ENCODE data around the gene GDF7. TPM values are rescaled to one million over a fixed set of nuclear protein-coding genes. Genes with fewer than 3 reads are reported as not detected.

Gene GDF7
- total RNA-seq, 1 donor from 2014 or later: 0.04 TPM

GRCh38 chr2:20662308-20662937, 4.5 kb upstream of the GDF7 start:
- H3K27me3 ChIP-seq (ENCODE audit: control insufficient read depth, insufficient read depth, low read length): peaks cover 60% of the 10 kb centered on the region

GRCh38 chr2:20663196-20664070, 3.5 kb upstream of the GDF7 start:
- no peaks in the 10 kb centered on the region for H3K36me3 ChIP-seq (ENCODE audit: control insufficient read depth, insufficient read depth, low read length)
- H3K4me3 ChIP-seq (ENCODE audit: low read depth, low read length): no peak overlapping the region
- no peak for TF ChIP-seq CTCF (IDR thresholded peaks at IDR 0.05; ENCODE audit: insufficient read depth, low read length, poor library complexity, severe bottlenecking)
- peaks cover 67% of the 10 kb centered on the region for H3K27me3 ChIP-seq (ENCODE audit: control insufficient read depth, insufficient read depth, low read length)
- no peak for DNase-seq (ENCODE audit: low read depth)

More at GRCh38 chr2:20662308-20662937, 4.5 kb upstream of the GDF7 start:
- DNase-seq (ENCODE audit: low read depth): no peak
- H3K36me3 ChIP-seq (ENCODE audit: control insufficient read depth, insufficient read depth, low read length): no peaks in the 10 kb centered on the region
- no peak overlapping the region for H3K4me3 ChIP-seq (ENCODE audit: low read depth, low read length)
- no peak for TF ChIP-seq CTCF (IDR thresholded peaks at IDR 0.05; ENCODE audit: insufficient read depth, low read length, poor library complexity, severe bottlenecking)

- no peak overlapping the region for H3K4me3 ChIP-seq (ENCODE audit: low read depth, low read length)
- peaks cover 73% of the 10 kb centered on the region for H3K27me3 ChIP-seq (ENCODE audit: control insufficient read depth, insufficient read depth, low read length)
- no peaks in the 10 kb centered on the region for H3K36me3 ChIP-seq (ENCODE audit: control insufficient read depth, insufficient read depth, low read length)
- TF ChIP-seq CTCF (IDR thresholded peaks at IDR 0.05; ENCODE audit: insufficient read depth, low read length, poor library complexity, severe bottlenecking): no peak
- DNase-seq (ENCODE audit: low read depth): no peak
These were observed 2.9 kb upstream of the GDF7 start for GRCh38 chr2:20664071-20664390.

- Histone ChIP-seq H3K36me3 (ENCODE audit: control insufficient read depth, insufficient read depth, low read length) (no peaks in the 10 kb centered on the region), H3K27me3 (ENCODE audit: control insufficient read depth, insufficient read depth, low read length) (peaks cover 79% of the 10 kb centered on the region), H3K4me3 (ENCODE audit: low read depth, low read length) (no peak overlapping the region)
- no peak for TF ChIP-seq CTCF (IDR thresholded peaks at IDR 0.05; ENCODE audit: insufficient read depth, low read length, poor library complexity, severe bottlenecking)
- DNase-seq (ENCODE audit: low read depth): no peak
These were observed 2.3 kb upstream of the GDF7 start for GRCh38 chr2:20664431-20665242.

- no peak for TF ChIP-seq CTCF (IDR thresholded peaks at IDR 0.05; ENCODE audit: insufficient read depth, low read length, poor library complexity, severe bottlenecking)
- peaks cover 85% of the 10 kb centered on the region for H3K27me3 ChIP-seq (ENCODE audit: control insufficient read depth, insufficient read depth, low read length)
- no peaks in the 10 kb centered on the region for H3K36me3 ChIP-seq (ENCODE audit: control insufficient read depth, insufficient read depth, low read length)
- H3K4me3 ChIP-seq (ENCODE audit: low read depth, low read length): no peak overlapping the region
- no peak for DNase-seq (ENCODE audit: low read depth)
These were observed 1.5 kb upstream of the GDF7 start for GRCh38 chr2:20665243-20666004.
